Breast epithelium (tissue), 3 donors: ENCODE results near the gene C2CD5.

ENCODE experiments used
- POLR2A ChIP-seq: fragments of 450-650 bp; IDR thresholded peaks from one replicate; pipeline ENCODE4 v1.6.1; 2016; ENCODE audit warnings: antibody characterized with exemption, mild to moderate bottlenecking, moderate library complexity
- TF ChIP-seq, protein P1 (sequence below), 3 donors: fragments of 450-650 bp; IDR thresholded peaks; one replicate each; pipeline ENCODE4 v1.5.1; 2016 to 2017; ENCODE audit warnings: antibody characterized with exemption in 3 of 3, mild to moderate bottlenecking in 3 of 3, moderate library complexity in 3 of 3

- TF ChIP-seq, protein P1, sequence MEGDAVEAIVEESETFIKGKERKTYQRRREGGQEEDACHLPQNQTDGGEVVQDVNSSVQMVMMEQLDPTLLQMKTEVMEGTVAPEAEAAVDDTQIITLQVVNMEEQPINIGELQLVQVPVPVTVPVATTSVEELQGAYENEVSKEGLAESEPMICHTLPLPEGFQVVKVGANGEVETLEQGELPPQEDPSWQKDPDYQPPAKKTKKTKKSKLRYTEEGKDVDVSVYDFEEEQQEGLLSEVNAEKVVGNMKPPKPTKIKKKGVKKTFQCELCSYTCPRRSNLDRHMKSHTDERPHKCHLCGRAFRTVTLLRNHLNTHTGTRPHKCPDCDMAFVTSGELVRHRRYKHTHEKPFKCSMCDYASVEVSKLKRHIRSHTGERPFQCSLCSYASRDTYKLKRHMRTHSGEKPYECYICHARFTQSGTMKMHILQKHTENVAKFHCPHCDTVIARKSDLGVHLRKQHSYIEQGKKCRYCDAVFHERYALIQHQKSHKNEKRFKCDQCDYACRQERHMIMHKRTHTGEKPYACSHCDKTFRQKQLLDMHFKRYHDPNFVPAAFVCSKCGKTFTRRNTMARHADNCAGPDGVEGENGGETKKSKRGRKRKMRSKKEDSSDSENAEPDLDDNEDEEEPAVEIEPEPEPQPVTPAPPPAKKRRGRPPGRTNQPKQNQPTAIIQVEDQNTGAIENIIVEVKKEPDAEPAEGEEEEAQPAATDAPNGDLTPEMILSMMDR (IDR thresholded peaks at IDR 0.05) = no peak
- TF ChIP-seq POLR2A = no peak
These were observed 18.0 kb upstream of the C2CD5 start for GRCh38 chr12:22562036-22563028.
